HG02571 (cell line): ENCODE results near the gene ANKRD10.
A peak's percentile ranks its signal among the peaks of the same experiment; 100 is the strongest.
"Not testable (repeated sequence)": the region's sequence is repeated elsewhere in the genome, so short reads cannot be mapped to it uniquely, and the experiment has no call there.

Experiments used
- ATAC-seq: cut with Tn5 transposase; IDR thresholded peaks from one replicate; pipeline ENCODE4 v1.9.1; 2021; ENCODE audit warnings: mild to moderate bottlenecking, moderate library complexity; ENCODE audit not compliant: unreplicated experiment

The ANKRD10 gene

GRCh38 chr13:110915057-110915873 lies at the start of gene ANKRD10:
ANKRD10 (minus strand) TSS chr13:110915069; CDS start chr13:110914934, 135 bp downstream.
- ATAC-seq: peak; percentile 71

- no peak for ATAC-seq
These were observed 49.6 kb upstream of the ANKRD10 start for GRCh38 chr13:110964229-110965037.

- ATAC-seq: no peak
These were observed 48.7 kb upstream of the ANKRD10 start for GRCh38 chr13:110963554-110963970.

- no peak for ATAC-seq
These were observed 47.1 kb upstream of the ANKRD10 start for GRCh38 chr13:110961959-110962358.

- no peak for ATAC-seq
These were observed 45.3 kb upstream of the ANKRD10 start for GRCh38 chr13:110960204-110960603.

- ATAC-seq: no peak
These were observed 43.1 kb upstream of the ANKRD10 start for GRCh38 chr13:110957931-110958330.

- no peak for ATAC-seq
These were observed 42.5 kb upstream of the ANKRD10 start for GRCh38 chr13:110957181-110957884.

GRCh38 chr13:110956216-110956615 lies 41.3 kb upstream of the ANKRD10 start:
- ATAC-seq: not testable (repeated sequence)

- ATAC-seq: not testable (repeated sequence)
These were observed 40.7 kb upstream of the ANKRD10 start for GRCh38 chr13:110955608-110956007.

- peak; percentile 47 for ATAC-seq
These were observed 40.2 kb upstream of the ANKRD10 start for GRCh38 chr13:110955072-110955503.

GRCh38 chr13:110954533-110954920 lies 39.7 kb upstream of the ANKRD10 start:
- not testable (repeated sequence) for ATAC-seq

- ATAC-seq: no peak
These were observed 39.1 kb upstream of the ANKRD10 start for GRCh38 chr13:110953833-110954532.

GRCh38 chr13:110953416-110953815 lies 38.5 kb upstream of the ANKRD10 start:
- ATAC-seq: no peak

- ATAC-seq: peak; percentile 57
These were observed 37.3 kb upstream of the ANKRD10 start for GRCh38 chr13:110952135-110952534.

GRCh38 chr13:110950819-110951570 lies 36.1 kb upstream of the ANKRD10 start:
- ATAC-seq: no peak

- ATAC-seq: no peak
These were observed 35.5 kb upstream of the ANKRD10 start for GRCh38 chr13:110950356-110950755.

GRCh38 chr13:110949628-110950027 lies 34.8 kb upstream of the ANKRD10 start:
- ATAC-seq: no peak

GRCh38 chr13:110949116-110949515 lies 34.2 kb upstream of the ANKRD10 start:
- no peak for ATAC-seq

- not testable (repeated sequence) for ATAC-seq
These were observed 32.5 kb upstream of the ANKRD10 start for GRCh38 chr13:110947338-110947737.
